ENCODE measurements around the gene VTI1A. TPM values are rescaled to one million over a fixed set of nuclear protein-coding genes. Genes with fewer than 3 reads are reported as not detected.

The VTI1A gene
- total RNA-seq, 1 experiment from 2014 or later: 18.1 TPM

DNA sequence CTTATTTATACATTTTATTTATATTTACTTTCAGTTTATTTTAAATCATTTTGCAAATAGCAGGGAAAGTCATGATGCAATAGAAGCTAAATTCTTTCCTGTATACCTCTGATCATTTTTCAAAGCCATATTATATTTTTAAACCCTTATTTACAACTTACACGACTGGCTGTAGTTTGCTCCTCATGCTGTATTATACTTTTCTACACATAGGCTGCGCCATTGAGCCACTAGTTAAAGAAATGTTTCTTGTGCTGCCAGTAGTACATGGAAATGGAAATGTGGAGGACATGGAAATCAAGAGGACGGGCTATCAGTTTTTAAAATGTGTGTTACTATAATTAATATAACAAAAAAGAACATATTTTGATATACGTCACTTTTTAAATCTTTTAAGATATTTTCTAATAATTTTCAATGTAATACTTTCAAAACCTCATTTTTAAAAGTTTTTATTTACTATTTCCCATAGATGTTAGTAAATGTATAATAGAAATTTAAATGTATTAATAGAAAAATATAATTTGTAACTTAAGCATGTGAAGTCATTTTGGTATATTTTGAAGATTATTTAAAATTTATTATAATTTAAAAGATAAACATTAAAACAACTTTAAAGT is 118.5 kb downstream of the VTI1A start:
- H3K36me3 ChIP-seq (ENCODE audit: low read depth): no peaks in the 10 kb centered on the region
- H2AFZ ChIP-seq: no peak overlapping the region
- ChIA-PET POLR2A (ENCODE audit: unreplicated experiment) (no interaction called here), CTCF (interaction anchor here (0.6 kb wide), 1 partner anchor 104 kb away, joined by 3 read pairs; no protein-coding TSS in a partner anchor)
- no peak overlapping the region for H3K27ac ChIP-seq
- H3K9me3 ChIP-seq (ENCODE audit: insufficient read depth, low read depth): no peaks in the 10 kb centered on the region
- no peak overlapping the region for H3K4me3 ChIP-seq
- no peaks in the 10 kb centered on the region for H3F3A ChIP-seq (ENCODE audit: insufficient read depth, low read depth)
- no peaks in the 10 kb centered on the region for H3K27me3 ChIP-seq (ENCODE audit: insufficient read depth, low read depth)
- no peaks in the 10 kb centered on the region for H3K79me2 ChIP-seq (ENCODE audit: low read depth)
- no peaks in the 10 kb centered on the region for H3K9me2 ChIP-seq (ENCODE audit: insufficient read depth)
- H4K20me1 ChIP-seq (ENCODE audit: insufficient read depth): no peaks in the 10 kb centered on the region
- DNase-seq: peak; percentile 20 to 56
- BruUV-seq (replicated peaks): no TSS peak
- TF ChIP-seq CTCF (conservative IDR thresholded peaks at IDR 0.05): peak; percentile 73
- no peak for TF ChIP-seq EZH2 (IDR thresholded peaks at IDR 0.05; ENCODE audit: low read depth)
- H3K4me1 ChIP-seq (replicated peaks; ENCODE audit: insufficient read depth): no peaks in the 10 kb centered on the region
- intact Hi-C loops (cut with micrococcal nuclease; ENCODE audit: unreplicated experiment): loop anchor here (1.0 to 10.0 kb wide), 3 partner anchors 389 to 732 kb away; partner anchors contain the start of gene TCF7L2
- no peak overlapping the region for H3K4me2 ChIP-seq

- CTCF ChIA-PET: no interaction called here
Observed at GRCh38 chr10:112570585-112570984, 123.6 kb downstream of the VTI1A start.

DNA sequence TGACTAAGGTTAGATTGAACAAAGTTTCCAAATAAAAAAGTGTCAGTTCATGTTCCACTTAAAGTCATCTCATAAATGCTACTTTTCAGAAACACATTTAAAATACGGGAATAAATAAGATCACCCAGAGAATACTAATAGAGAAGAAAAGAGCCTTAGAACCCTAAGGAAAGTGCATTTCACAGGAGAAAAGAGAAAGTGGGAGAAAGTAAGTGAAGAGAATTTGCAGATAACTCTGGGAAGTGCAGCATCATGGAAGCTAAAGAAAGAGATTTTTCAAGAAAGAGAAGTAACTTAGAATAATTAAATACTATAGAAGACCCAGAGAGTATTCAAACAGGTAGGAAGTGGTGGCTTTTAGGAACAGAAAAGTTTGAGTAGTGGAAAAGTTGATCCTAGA is 132.6 kb downstream of the VTI1A start:
- H3K27ac ChIP-seq: no peak overlapping the region
- no peaks in the 10 kb centered on the region for H3K36me3 ChIP-seq (ENCODE audit: low read depth)
- no TSS peak for BruUV-seq (replicated peaks)
- no peak for DNase-seq
- H3K4me2 ChIP-seq: no peak overlapping the region
- H3K4me1 ChIP-seq (replicated peaks; ENCODE audit: insufficient read depth): no peaks in the 10 kb centered on the region
- no peak overlapping the region for H2AFZ ChIP-seq
- no peaks in the 10 kb centered on the region for H3K27me3 ChIP-seq (ENCODE audit: insufficient read depth, low read depth)
- H3K4me3 ChIP-seq: no peak overlapping the region
- no peak for TF ChIP-seq EZH2 (IDR thresholded peaks at IDR 0.05; ENCODE audit: low read depth)
- TF ChIP-seq CTCF (conservative IDR thresholded peaks at IDR 0.05): no peak
- no peaks in the 10 kb centered on the region for H3K9me2 ChIP-seq (ENCODE audit: insufficient read depth)
- POLR2A ChIA-PET (ENCODE audit: unreplicated experiment): no interaction called here
- CTCF ChIA-PET: no interaction called here
- H3F3A ChIP-seq (ENCODE audit: insufficient read depth, low read depth): no peaks in the 10 kb centered on the region
- intact Hi-C loops (cut with micrococcal nuclease; ENCODE audit: unreplicated experiment): no loop called here
- no peaks in the 10 kb centered on the region for H3K9me3 ChIP-seq (ENCODE audit: insufficient read depth, low read depth)
- no peaks in the 10 kb centered on the region for H4K20me1 ChIP-seq (ENCODE audit: insufficient read depth)
- no peaks in the 10 kb centered on the region for H3K79me2 ChIP-seq (ENCODE audit: low read depth)

More at GRCh38 chr10:112570585-112570984, 123.6 kb downstream of the VTI1A start:
- Histone ChIP-seq H3K4me1 (replicated peaks; ENCODE audit: insufficient read depth) (no peaks in the 10 kb centered on the region), H3K36me3 (ENCODE audit: low read depth) (no peaks in the 10 kb centered on the region), H2AFZ (no peak overlapping the region), H3K27me3 (ENCODE audit: insufficient read depth, low read depth) (no peaks in the 10 kb centered on the region), H3K27ac (no peak overlapping the region), H3K9me3 (ENCODE audit: insufficient read depth, low read depth) (no peaks in the 10 kb centered on the region), H3F3A (ENCODE audit: insufficient read depth, low read depth) (no peaks in the 10 kb centered on the region), H3K9me2 (ENCODE audit: insufficient read depth) (no peaks in the 10 kb centered on the region), H3K4me2 (no peak overlapping the region), H4K20me1 (ENCODE audit: insufficient read depth) (no peaks in the 10 kb centered on the region), H3K4me3 (no peak overlapping the region), H3K79me2 (ENCODE audit: low read depth) (no peaks in the 10 kb centered on the region)
- intact Hi-C loops (cut with micrococcal nuclease; ENCODE audit: unreplicated experiment): loop anchor here (5.0 kb wide), 1 partner anchor 817 kb away; no protein-coding TSS in a partner anchor
- no peak for DNase-seq
- no peak for TF ChIP-seq EZH2 (IDR thresholded peaks at IDR 0.05; ENCODE audit: low read depth)
- TF ChIP-seq CTCF (conservative IDR thresholded peaks at IDR 0.05): no peak
- BruUV-seq (replicated peaks): no TSS peak
- POLR2A ChIA-PET (ENCODE audit: unreplicated experiment): no interaction called here
